Fibroblast of skin of right biceps (primary cell): ENCODE measurements around the gene GET4.

Experiments used
- DNase-seq: peaks from one replicate; pipeline ENCODE4 v3.0.0-alpha.2; 2013

Gene GET4

GRCh38 chr7:886626-887487, 10.5 kb downstream of the GET4 start:
- no peak for DNase-seq

GRCh38 chr7:887488-887820, 11.1 kb downstream of the GET4 start:
- DNase-seq = no peak

- no peak for DNase-seq
Measured at GRCh38 chr7:888081-889024, 12.0 kb downstream of the GET4 start.

- DNase-seq = no peak
Measured at GRCh38 chr7:889025-889390, 12.7 kb downstream of the GET4 start.

GRCh38 chr7:889391-889790, 13.0 kb downstream of the GET4 start:
- no peak for DNase-seq

- no peak for DNase-seq
Measured at GRCh38 chr7:890868-891267, 14.5 kb downstream of the GET4 start.

GRCh38 chr7:891291-891690, 14.9 kb downstream of the GET4 start:
- DNase-seq = no peak

GRCh38 chr7:891805-892204, 15.5 kb downstream of the GET4 start:
- no peak for DNase-seq

GRCh38 chr7:892648-893593, 16.6 kb downstream of the GET4 start:
- no peak for DNase-seq

GRCh38 chr7:893686-894085, 17.3 kb downstream of the GET4 start:
- no peak for DNase-seq

- DNase-seq = no peak
Measured at GRCh38 chr7:894164-894867, 18.0 kb downstream of the GET4 start.

GRCh38 chr7:894927-895450, 18.6 kb downstream of the GET4 start:
- DNase-seq = no peak

- no peak for DNase-seq
Measured at GRCh38 chr7:895451-896052, 19.2 kb downstream of the GET4 start.

GRCh38 chr7:896346-897075, 20.2 kb downstream of the GET4 start:
- DNase-seq = no peak

GRCh38 chr7:897086-897485, 20.7 kb downstream of the GET4 start:
- no peak for DNase-seq

- DNase-seq = peak; percentile 6
Measured at GRCh38 chr7:897771-898376, 21.5 kb downstream of the GET4 start.

GRCh38 chr7:898460-898854, 22.1 kb downstream of the GET4 start:
- no peak for DNase-seq

GRCh38 chr7:898855-899681, 22.7 kb downstream of the GET4 start:
- DNase-seq = no peak

- no peak for DNase-seq
Measured at GRCh38 chr7:899806-900205, 23.5 kb downstream of the GET4 start.
